GM12892 (cell line): ENCODE measurements around the gene NRL.
A peak's percentile ranks its signal among the peaks of the same experiment; 100 is the strongest.
"Not testable (repeated sequence)": the region's sequence is repeated elsewhere in the genome, so short reads cannot be mapped to it uniquely, and the experiment has no call there.

Source experiments
- DNase-seq: peaks from one replicate; pipeline ENCODE4 v3.0.0; 2011; ENCODE audit not compliant: insufficient read length
- FAIRE-seq: peaks from 2 replicates; lab custom pipeline; 2011; peaks lifted over from hg19 to GRCh38; lab: Jason Lieb, UNC
- POLR2A ChIP-seq: IDR thresholded peaks from 2 replicates; pipeline ENCODE4 v1.6.1; 2011; ENCODE audit warnings: low read depth, low read length, control low read depth
- POLR2AphosphoS5 ChIP-seq: IDR thresholded peaks from 2 replicates; pipeline ENCODE4 v1.6.1; 2011; ENCODE audit warnings: low read depth, low read length, control low read depth
- TAF1 ChIP-seq: IDR thresholded peaks from 2 replicates; pipeline ENCODE4 v1.6.1; 2011; ENCODE audit warnings: low read depth, mild to moderate bottlenecking, control low read depth, low read length, borderline replicate concordance

NRL gene

GRCh38 chr14:24121210-24121609 lies 6.5 kb upstream of the NRL start:
- TF ChIP-seq POLR2A (no peak), POLR2AphosphoS5 (no peak), TAF1 (no peak)
- DNase-seq, result no peak
- FAIRE-seq, result no peak

GRCh38 chr14:24119691-24120090 lies 4.9 kb upstream of the NRL start:
- FAIRE-seq (no peak), DNase-seq (no peak)
- TF ChIP-seq POLR2AphosphoS5 (no peak), TAF1 (no peak), POLR2A (no peak)

- no peak for TF ChIP-seq POLR2AphosphoS5
- no peak for TF ChIP-seq TAF1
- TF ChIP-seq POLR2A, result no peak
- FAIRE-seq (no peak), DNase-seq (no peak)
These were observed 2.4 kb upstream of the NRL start for GRCh38 chr14:24117179-24117578.

GRCh38 chr14:24116128-24116814 lies 1.5 kb upstream of the NRL start:
- no peak for FAIRE-seq
- DNase-seq, result no peak
- TF ChIP-seq TAF1 (no peak), POLR2AphosphoS5 (no peak)

GRCh38 chr14:24115422-24116127 lies 826 bp upstream of the NRL start:
- DNase-seq (no peak), FAIRE-seq (no peak)
- no peak for TF ChIP-seq TAF1
- no peak for TF ChIP-seq POLR2A
- no peak for TF ChIP-seq POLR2AphosphoS5

- TF ChIP-seq POLR2A (peak; percentile 85), TAF1 (peak; percentile 7; the same call in 1 of the 2 replicates), POLR2AphosphoS5 (peak; percentile 88)
- FAIRE-seq (no peak), DNase-seq (peak; percentile 69)
These were observed 783 bp downstream of the NRL start for GRCh38 chr14:24113801-24114531.

GRCh38 chr14:24113379-24113800 lies 1.4 kb downstream of the NRL start:
- DNase-seq (no peak), FAIRE-seq (no peak)
- TF ChIP-seq TAF1 (no peak), POLR2AphosphoS5 (no peak), POLR2A (no peak)

- no peak for FAIRE-seq
- DNase-seq, result no peak
- no peak for TF ChIP-seq POLR2A
- no peak for TF ChIP-seq POLR2AphosphoS5
- TF ChIP-seq TAF1, result no peak
These were observed 4.2 kb downstream of the NRL start for GRCh38 chr14:24110523-24110922.

GRCh38 chr14:24110060-24110459 lies 4.7 kb downstream of the NRL start:
- TF ChIP-seq POLR2AphosphoS5 (no peak), TAF1 (no peak)
- FAIRE-seq, result peak; percentile 21

GRCh38 chr14:24108336-24108874 lies 6.3 kb downstream of the NRL start:
- no peak for TF ChIP-seq POLR2AphosphoS5
- TF ChIP-seq POLR2A, result no peak
- no peak for TF ChIP-seq TAF1
- FAIRE-seq, result no peak
- no peak for DNase-seq

More at GRCh38 chr14:24110060-24110459, 4.7 kb downstream of the NRL start:
- no peak for DNase-seq

GRCh38 chr14:24106672-24107271 lies 8.0 kb downstream of the NRL start:
- no peak for FAIRE-seq
- no peak for TF ChIP-seq POLR2A
- no peak for TF ChIP-seq TAF1
- no peak for TF ChIP-seq POLR2AphosphoS5
- DNase-seq, result no peak

- DNase-seq, FAIRE-seq: not testable (repeated sequence)
These were observed 9.0 kb downstream of the NRL start for GRCh38 chr14:24105609-24106239.
